ENCODE measurements around the gene PCBD1.

PCBD1 gene

GRCh38 chr10:70906953-70907636 lies 18.7 kb upstream of the PCBD1 start:
- H3K4me3 ChIP-seq (replicated peaks; ENCODE audit: low read depth, low read length): no peak overlapping the region
- DNase-seq (ENCODE audit: low read depth): no peak
- no peak for TF ChIP-seq CTCF (IDR thresholded peaks at IDR 0.05; ENCODE audit: low read length, missing control alignments)

- TF ChIP-seq CTCF (IDR thresholded peaks at IDR 0.05; ENCODE audit: low read length, missing control alignments): no peak
- H3K4me3 ChIP-seq (replicated peaks; ENCODE audit: low read depth, low read length): no peak overlapping the region
- no peak for DNase-seq (ENCODE audit: low read depth)
Observed at GRCh38 chr10:70906031-70906783, 17.8 kb upstream of the PCBD1 start.

- H3K4me3 ChIP-seq (replicated peaks; ENCODE audit: low read depth, low read length): no peak overlapping the region
- TF ChIP-seq CTCF (IDR thresholded peaks at IDR 0.05; ENCODE audit: low read length, missing control alignments): no peak
- DNase-seq (ENCODE audit: low read depth): no peak
Observed at GRCh38 chr10:70905071-70906021, 17.0 kb upstream of the PCBD1 start.

- peak; percentile 58 for DNase-seq (ENCODE audit: low read depth)
- peak; percentile 90 for TF ChIP-seq CTCF (IDR thresholded peaks at IDR 0.05; ENCODE audit: low read length, missing control alignments)
- H3K4me3 ChIP-seq (replicated peaks; ENCODE audit: low read depth, low read length): no peak overlapping the region
Observed at GRCh38 chr10:70903262-70903921, 15.0 kb upstream of the PCBD1 start.

GRCh38 chr10:70902661-70903261 lies 14.4 kb upstream of the PCBD1 start:
- no peak overlapping the region for H3K4me3 ChIP-seq (replicated peaks; ENCODE audit: low read depth, low read length)
- no peak for DNase-seq (ENCODE audit: low read depth)
- TF ChIP-seq CTCF (IDR thresholded peaks at IDR 0.05; ENCODE audit: low read length, missing control alignments): no peak

GRCh38 chr10:70901276-70901878 lies 13.0 kb upstream of the PCBD1 start:
- no peak for DNase-seq (ENCODE audit: low read depth)
- no peak overlapping the region for H3K4me3 ChIP-seq (replicated peaks; ENCODE audit: low read depth, low read length)
- TF ChIP-seq CTCF (IDR thresholded peaks at IDR 0.05; ENCODE audit: low read length, missing control alignments): no peak
